CD4-positive, alpha-beta T cell treated with Interleukin-15 for 4 hours (primary cell): ENCODE results near the gene PIR.

Experiments used
- DNase-seq: peaks from one replicate; pipeline ENCODE4 v3.0.0-alpha.2; 2020; ENCODE audit warnings: low spot score

PIR gene

DNA sequence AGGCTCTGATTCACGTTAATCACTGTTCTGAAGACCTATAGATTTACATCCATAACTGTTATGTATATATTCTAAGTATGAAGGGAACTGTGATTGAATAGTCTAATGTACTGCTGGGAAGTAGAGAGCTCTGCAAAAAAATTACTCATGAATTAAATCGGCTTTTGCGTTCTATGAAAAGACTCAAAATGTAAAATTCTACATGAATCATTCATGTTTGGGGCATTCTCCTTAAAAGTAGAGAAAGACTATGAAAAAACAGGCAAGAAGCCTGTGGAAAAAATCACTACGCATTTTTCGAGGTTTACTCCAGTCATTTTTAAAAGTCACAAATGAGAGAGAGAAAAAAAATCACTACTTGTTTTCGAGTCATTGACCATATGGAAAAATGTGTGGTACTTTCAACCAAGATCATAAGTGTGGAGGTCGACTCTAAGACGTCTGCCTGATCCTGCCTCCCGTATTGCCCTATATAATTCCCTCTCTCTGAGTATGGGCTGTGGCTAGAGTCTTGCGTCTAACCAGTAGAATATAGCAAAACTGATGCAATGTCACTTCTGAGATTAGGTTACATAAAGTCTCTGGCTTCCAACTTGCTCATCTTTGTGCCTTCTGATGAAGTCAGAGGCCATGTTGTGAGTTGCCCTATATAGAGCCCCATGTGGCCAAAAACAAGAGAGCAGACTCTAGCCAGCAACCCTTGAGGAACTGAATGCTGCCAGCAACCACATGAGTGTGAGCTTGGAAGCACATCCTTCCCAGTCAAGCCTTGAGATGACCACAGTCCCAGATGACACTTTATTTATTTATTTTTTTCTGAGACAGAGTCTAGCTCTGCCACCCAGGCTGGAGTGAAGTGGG is 76.8 kb downstream of the PIR start:
- no peak for DNase-seq

DNA sequence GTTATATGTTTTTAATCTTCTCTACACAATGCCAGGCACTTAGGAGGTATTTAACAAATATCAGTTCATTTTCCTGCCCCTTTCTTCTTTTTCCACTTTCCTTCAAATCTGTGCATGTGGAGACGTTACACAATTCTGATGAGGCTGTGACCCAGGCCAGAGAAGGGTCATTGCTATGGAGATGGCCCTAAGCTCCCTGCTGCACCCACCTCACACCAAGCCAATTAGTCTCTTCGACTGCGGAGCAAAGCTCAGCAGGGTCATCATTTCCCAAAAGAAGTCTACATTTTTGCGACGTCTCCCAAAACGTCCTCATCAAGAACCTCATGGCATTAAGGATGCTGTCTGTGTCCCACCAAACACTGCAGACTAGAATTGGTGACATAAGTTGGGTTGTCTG is 80.0 kb downstream of the PIR start:
- no peak for DNase-seq

DNA sequence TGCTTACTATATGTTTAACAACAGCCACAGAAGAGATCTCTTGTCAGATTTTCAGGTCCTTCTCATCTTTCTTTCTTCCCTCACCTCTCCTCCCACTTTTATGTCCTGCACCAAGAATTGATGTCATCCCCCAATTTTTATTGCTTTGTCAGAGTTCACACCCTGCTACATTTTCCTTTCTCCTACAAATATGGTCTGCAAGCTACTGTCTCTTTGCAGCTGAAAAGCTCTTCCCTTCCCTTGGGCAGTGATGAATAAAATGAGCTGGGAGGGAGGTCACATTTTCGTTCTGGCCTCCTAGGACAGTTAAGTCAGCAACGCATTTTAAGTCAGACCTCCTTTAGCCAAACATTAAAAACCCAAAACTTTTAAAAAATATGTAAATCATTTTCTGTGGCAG is 82.2 kb downstream of the PIR start:
- DNase-seq, result no peak

DNA sequence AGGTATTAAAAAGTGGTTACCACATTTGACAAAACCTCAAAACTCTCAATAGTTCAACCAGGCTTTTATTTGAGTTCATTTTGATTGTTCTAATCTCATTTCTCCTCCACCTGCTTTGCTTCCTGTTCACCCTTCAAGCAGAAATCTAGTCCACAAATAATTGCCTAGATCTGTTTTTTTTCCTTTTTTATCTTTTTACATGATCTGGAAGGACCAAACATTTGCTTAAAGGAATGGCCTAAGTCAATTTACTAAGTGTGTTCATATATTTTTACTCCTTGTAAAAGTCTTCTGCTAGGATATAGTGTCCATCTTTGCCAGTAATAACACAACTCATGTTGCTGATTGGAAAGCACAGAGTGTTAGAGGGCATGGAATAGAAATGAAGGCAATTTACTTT is 82.7 kb downstream of the PIR start:
- DNase-seq, result no peak

DNA sequence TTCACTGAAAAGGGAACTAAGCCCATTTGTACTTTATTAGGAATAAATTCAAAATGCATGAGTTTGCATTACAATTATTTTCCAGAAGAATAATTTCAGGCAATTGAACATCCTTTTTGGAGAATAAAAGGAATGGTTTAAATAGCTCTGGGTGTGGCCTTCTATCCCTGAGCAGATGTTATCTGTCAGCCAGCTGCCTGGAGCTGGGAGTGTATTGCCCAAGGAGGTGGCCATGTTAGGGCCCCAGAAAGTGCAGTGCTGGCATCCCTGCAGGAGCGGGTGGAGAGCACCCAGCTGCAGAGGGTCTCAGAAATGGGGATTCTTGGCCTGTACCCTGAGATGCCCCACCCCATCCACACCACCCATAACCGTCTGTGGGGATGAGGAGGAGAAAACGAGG is 87.3 kb downstream of the PIR start:
- DNase-seq, result no peak

DNA sequence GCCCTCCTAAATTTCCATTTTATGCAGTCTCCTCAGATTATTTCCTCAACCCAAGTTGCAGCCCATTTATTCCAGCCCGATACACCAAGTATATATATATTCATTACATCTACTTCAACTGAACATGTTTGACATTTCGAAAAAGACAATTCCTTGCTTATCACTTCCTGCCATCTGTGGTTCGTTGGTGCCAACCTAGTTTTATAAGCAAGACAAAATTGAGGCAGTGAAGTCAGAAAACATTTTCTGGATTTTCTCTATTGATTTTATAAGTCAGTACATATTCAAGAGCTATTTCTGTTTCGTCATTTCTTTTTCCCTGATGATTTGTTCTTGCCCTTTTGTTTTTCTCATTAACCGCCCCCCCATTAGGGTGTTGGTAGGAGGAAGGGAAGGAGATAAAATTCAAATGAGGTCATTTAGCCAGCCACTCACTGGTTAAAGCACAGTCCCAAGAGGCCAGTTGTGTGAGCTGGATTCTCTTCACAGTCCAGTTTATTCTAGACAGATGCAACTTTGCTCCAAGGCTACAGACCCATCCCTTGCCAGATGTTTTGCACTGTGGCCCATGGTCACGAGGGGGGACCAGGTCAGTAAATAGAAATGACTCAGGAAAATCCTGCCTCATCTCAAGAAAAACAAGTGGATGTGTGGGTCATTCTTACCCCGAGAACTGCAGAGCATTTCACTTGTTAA is 88.6 kb downstream of the PIR start:
- DNase-seq, result no peak

DNA sequence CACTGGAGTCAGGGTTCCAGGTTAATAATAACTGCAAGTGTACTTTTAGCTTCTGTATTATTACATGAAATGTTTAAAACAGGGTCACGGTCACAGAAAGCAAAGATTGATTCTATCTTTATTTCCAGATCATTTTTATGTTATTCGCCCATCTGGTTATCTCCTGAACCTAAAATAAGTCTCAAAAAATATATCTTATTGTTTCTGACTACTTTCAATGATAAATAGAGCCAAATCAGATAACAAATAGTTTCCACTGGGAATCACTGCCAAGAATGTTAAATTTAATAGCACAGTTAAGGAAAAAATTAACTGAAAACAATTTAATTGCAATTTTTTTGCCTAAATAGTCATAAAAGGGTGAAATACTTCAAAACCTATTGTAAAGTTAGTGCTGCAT is 91.8 kb downstream of the PIR start:
- DNase-seq, result no peak

DNA sequence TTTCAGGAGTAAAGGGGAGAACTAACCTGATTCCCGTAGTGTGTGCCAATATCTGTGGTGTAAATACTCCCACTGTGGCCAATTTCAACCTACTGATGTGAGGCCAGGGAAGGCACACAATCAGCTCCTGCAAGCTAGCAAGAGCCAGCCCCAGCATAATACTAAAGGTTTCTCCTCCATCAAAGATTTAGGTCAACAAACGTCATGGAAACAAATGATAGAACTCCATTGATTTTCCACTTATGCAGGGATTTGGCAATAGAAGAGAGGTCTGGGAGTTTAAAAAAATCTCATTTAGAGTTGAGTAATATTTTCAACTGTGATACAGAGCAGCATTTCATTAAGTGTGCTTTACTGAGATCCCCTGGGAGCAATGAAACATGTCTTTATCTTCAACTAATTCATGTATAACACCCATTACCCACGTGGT is 93.2 kb downstream of the PIR start:
- DNase-seq, result no peak

DNA sequence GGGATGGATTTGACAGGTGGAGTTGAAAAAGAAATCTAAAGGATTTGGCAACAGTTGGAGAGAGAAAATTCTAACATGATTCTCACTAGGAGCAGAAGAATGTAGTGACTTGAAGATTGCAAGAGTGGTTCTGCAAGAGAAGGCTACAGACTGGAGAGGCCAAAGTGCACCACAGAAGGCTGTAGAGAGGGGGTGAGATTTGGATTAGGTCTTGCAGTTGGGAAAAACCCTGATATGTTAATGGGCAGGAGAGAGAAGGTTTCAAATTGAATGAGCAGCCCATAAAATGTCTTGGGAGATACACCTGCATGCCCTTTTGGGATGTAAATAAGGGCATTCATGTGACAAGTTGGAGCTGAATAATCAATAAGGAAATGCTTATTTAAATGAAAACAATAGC is 94.3 kb downstream of the PIR start:
- no peak for DNase-seq

DNA sequence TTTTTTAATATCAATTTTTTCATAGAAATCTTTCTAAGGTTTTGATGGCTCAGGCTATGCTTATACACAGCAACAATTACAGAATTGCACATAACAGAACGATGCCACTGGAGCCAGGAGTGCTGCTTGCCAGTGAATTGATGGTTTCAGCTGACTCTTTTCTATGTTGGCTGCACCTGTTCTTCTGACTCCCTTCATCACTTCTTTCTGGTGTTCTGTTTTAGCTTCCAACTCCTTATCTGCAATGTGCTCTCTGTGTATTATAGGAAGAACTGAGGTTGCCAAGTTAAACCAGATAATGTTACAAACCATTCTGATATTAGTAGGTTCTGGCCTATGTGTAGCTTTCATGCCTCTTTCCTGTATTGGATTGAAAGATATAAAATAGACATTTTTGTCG is 97.3 kb downstream of the PIR start:
- DNase-seq, result no peak

DNA sequence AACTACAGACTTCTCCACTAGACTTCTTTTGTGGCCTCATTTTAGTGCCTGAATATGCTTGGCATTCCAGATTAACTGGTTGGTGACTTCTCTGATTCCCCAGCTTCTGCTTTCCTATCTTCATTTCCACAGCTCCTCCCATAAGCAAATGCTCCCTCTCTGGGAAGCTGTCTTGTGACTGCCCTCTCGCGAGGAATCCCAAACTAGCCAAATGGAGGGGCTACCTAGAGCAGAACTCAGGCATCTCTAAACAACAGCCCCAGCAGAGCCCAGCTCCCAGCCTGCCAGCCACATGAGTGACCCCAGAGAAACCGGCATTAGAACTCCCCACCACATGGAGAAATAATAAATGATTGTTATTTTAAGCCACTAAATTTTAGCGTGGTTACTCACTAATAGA is 101.3 kb downstream of the PIR start:
- DNase-seq, result no peak

DNA sequence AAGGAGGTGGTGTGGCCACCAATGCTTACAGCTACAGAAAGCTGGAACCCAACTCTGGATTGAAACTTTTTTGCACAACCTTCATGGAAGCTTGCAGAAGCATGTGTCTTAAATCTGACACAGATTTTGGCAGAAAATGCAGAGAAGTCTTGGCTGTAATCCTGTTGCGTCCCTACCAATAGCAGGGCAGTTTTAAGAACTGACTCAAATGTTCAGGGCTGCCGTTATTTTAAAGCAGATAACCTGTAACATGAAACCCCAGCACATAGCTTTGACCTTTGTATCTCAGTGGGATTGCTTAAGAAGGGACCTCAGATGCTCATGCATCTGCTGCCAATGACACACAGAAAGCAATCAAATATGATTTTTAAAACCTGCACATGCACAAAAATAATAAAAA is 108.8 kb downstream of the PIR start, which contains the start of gene VEGFD:
Gene VEGFD (minus strand): TSS at position 110 of the 400 bp plus-strand sequence. CDS start 467 bp downstream, outside the sequence.
- DNase-seq, result no peak

DNA sequence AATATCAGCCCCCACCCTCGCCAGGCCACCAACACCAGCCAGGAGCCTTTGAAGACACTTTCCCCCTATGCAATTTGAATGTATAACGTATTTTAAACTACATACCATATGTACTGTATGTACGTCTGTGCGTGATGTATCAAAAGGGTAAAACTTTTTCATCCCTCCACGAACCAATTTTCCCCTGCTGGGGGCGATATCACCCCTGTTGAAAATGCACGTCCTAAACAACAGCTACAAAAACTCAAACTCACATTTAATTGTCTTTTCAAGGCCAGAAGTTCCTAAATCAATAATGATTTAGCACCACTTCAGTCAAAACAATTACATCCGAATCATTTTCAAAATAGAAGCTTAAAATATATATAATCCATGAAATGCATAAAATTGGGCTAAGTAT is 110.3 kb downstream of the PIR start:
- no peak for DNase-seq

DNA sequence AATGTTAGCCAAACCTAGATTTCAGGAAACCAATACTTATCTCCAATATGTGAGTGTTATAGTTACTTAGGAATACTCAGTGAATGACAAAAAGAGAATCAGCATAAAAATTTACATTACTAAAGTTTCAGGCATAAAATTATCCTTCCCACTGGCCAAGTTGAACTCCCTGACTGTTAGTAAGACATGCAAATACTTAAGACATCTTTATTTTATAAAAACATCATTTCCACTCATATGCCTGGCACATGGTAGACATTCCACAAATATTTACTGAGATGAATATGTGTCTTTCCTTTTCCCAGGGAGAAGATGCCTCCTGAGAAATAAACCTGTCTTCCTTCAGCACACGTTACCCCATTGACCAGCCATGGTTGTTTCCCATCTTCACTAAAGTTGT is 116.2 kb downstream of the PIR start:
- no peak for DNase-seq

DNA sequence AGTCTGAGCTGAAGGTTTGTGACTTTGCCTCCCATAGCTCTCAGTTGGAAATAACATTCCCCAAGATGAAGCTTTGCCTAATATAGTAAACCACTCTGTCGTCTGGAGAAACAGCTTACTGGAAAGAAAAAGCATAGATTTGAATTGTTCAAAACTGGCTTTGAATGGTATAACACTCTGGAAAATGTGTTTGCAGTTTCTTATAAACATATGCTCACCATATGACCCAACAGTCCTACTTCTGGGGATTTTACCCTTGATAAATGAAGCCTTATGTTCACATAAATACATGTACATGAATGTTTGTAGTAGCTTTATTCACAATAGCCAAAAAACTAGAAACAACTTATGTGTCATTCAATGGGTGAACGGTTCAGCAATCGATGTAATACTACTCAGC is 119.2 kb downstream of the PIR start:
- no peak for DNase-seq

DNA sequence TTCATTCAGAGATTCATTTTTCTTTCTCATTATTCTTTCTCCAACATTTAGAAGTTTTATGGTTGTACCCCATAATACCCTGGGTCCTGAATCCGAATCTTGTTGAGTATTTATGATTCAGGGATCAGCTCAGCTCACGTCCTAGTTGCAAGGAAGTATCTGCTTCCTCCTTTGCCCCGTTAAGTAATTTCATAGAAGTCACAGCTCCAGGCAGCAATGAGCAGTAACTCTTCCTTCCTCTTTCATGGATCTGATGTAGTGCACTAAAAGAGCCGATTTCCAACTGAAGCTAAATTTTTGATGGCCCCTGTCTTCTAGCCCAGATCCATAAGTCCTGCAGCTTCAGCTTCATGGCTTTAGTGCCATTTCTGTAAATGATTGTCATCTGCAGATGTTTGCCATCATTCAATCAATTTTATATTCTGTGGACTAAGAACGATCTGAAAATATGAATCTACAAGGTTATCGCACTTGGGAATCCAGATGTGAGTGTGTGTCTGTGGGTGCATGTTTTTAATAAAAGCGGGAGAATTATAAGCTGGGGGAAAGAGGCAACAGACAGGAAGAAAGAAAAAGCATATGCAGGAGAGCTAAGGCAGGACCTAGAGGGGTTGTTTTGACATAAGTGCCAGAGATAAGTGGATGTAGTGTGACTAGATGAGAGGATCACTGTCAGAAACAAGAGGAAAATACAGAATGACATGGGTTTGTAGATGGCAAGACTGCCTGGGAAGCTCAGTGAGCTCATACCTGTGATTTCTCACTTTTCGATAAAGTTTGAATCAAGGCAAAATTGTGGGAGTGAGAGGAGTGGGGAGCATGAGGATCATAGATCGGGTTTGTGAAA is 126.4 kb downstream of the PIR start:
- DNase-seq, result no peak

DNA sequence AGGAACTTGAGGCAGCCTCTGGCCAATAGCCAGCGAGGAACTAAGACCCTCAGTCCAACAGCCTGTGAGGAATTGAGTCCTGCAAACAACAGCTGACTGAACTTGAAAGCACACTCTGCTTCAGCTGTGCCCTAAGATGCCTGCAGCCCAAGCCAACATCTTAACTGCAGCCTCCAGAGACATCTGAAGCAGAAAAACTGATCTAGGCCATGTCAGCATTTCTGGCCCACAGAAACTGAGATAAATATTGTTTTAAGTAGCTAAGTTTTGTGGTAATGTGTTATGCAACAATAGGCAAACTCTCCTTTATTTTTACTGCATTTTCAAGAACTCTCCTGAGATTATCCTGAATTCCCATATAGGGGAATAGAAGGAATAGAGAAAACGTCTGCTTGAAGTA is 133.4 kb downstream of the PIR start:
- DNase-seq, result no peak

DNA sequence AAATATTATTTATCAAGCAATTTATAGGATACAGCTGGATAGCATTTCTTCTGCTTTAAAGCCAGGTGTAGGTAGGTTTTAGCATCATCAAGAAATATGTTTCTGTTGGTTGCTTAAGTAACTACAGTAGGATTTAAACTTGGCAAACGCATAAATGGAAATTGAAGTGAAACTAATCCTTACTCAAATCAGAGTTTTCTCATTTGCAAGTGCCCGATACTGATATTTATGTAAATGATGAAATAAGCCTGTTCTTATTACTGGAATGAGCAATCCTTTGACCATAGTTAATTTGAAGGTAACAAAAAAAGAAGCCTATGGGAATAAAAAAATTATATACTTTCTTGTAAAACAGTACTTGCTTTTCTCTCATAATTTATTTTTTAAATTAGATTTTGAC is 134.6 kb downstream of the PIR start:
- DNase-seq, result no peak

DNA sequence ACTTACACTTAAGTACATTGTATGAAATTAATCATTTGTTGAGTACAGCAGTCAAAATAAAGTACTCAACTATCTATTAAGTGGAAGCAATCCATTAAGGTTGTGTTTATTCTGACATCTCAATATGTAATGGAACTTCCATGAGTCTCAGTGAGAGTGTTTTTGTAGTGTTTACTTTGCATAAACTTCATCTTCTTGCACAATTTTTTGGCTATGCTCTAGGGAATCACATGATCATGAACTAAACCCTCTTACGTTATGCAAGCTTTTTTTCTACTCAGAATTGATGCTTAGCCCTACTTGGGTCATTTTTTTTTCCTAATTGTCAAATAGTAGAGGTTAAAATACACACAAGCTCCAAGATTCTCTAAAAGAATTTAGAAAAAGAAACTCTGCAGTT is 136.7 kb downstream of the PIR start:
- DNase-seq, result no peak

DNA sequence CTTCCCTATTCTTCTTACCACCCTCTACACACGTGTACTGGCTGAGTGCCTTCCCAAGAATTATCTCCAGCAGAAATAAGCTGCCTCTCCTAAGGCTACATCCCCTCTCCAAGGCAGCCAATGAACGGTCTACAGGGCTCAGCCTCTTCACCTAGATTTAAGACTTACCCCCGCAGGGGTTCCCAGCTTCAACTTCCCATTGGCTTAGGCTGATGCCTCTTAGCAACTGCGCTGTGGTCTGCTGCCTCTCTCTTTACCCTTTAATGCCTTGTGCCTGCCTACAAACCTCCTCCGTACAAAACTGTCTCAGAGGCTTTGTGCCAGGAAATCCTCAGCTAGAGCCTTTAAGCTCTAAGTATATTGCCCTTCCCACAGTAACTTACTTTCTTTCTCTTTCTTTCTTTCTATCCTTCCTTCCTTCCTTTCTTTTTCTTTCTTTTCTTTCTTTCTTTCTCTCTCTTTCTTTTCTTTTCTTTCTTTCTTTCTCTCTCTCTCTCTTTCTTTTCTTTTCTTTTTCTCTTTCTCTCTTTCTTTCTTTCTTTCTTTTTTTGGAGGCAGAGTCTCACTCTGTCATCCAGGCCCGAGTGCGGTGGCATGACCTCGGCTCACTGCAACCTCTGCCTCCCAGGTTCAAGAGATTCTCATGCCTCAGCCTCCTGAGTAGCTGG is 142.7 kb downstream of the PIR start:
- DNase-seq, result no peak

DNA sequence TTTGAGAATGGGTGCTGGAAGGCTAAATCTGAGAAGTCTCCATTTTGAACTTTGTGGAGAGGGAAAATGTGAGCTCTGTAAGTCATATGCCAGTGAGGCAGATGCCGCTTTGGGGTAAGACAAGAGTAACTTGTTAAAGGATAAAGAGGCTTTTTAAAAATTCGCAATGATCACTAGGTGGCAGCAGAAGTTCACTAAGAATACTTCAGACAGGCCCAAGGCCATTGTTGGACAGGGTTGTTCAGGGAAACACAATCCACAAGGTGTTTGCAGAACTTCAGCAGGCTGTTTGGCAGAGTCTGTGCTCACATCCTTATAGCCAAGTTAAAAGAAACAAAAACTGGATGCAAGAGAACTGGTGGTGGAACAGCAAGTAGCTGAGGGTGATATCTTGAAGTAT is 144.1 kb downstream of the PIR start:
- peak; percentile 16 for DNase-seq

DNA sequence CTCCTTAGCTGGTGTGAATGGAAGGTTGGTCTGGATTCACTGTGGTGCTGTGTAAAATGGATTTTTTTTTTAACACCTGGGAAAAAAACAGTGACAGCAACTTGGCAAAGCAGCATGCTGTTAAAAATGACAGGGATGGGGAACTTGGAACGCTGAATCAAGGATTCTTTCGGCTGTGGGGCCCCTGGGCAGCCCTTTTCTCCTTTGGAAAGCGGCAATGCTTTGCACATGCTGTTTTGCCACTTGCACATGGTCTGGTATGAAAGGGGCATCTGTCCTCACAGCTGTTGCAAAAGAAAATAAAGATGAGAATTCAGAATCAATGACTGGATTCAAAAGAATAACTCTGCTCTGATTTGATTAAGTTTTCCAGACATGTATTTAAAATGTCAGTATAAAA is 147.2 kb downstream of the PIR start:
- no peak for DNase-seq
